Measurements from ENCODE around the gene MIOX.

The MIOX gene

GRCh38 chr22:50505276-50505775, 18.7 kb downstream of the MIOX start:
- TF ChIP-seq CTCF (IDR thresholded peaks at IDR 0.05; ENCODE audit: insufficient read depth, low read length, poor library complexity, severe bottlenecking), result no peak
- H3K36me3 ChIP-seq (ENCODE audit: control insufficient read depth, insufficient read depth, low read length), result peaks cover 20% of the 10 kb centered on the region
- H3K27me3 ChIP-seq (replicated peaks; ENCODE audit: control insufficient read depth, insufficient read depth, low read length), result no peaks in the 10 kb centered on the region
- no peak overlapping the region for H3K4me3 ChIP-seq (replicated peaks; ENCODE audit: low read depth, low read length)
- DNase-seq (ENCODE audit: extremely low read depth, insufficient read length), result no peak

GRCh38 chr22:50505776-50506610, 19.3 kb downstream of the MIOX start:
- Histone ChIP-seq H3K27me3 (replicated peaks; ENCODE audit: control insufficient read depth, insufficient read depth, low read length) (no peaks in the 10 kb centered on the region), H3K4me3 (replicated peaks; ENCODE audit: low read depth, low read length) (peak overlapping the region; percentile 96), H3K36me3 (ENCODE audit: control insufficient read depth, insufficient read depth, low read length) (peaks cover 20% of the 10 kb centered on the region)
- no peak for TF ChIP-seq CTCF (IDR thresholded peaks at IDR 0.05; ENCODE audit: insufficient read depth, low read length, poor library complexity, severe bottlenecking)
- no peak for DNase-seq (ENCODE audit: extremely low read depth, insufficient read length)

- TF ChIP-seq CTCF (IDR thresholded peaks at IDR 0.05; ENCODE audit: insufficient read depth, low read length, poor library complexity, severe bottlenecking), result no peak
- Histone ChIP-seq H3K4me3 (replicated peaks; ENCODE audit: low read depth, low read length) (peak overlapping the region; percentile 96), H3K36me3 (ENCODE audit: control insufficient read depth, insufficient read depth, low read length) (peaks cover 20% of the 10 kb centered on the region), H3K27me3 (replicated peaks; ENCODE audit: control insufficient read depth, insufficient read depth, low read length) (no peaks in the 10 kb centered on the region)
- no peak for DNase-seq (ENCODE audit: extremely low read depth, insufficient read length)
Observed at GRCh38 chr22:50506611-50507420, 20.2 kb downstream of the MIOX start.

GRCh38 chr22:50507421-50507990, 20.8 kb downstream of the MIOX start, which contains the start of gene LMF2:
TSS of gene LMF2 (minus strand) at chr22:50507702. CDS start at chr22:50507675, 27 bp downstream.
- Histone ChIP-seq H3K4me3 (replicated peaks; ENCODE audit: low read depth, low read length) (peak within 1 kb of the TSS; percentile 98), H3K27me3 (replicated peaks; ENCODE audit: control insufficient read depth, insufficient read depth, low read length) (no peaks in the 10 kb centered on the region), H3K36me3 (ENCODE audit: control insufficient read depth, insufficient read depth, low read length) (peaks cover 19% of the 10 kb centered on the region)
- peak; percentile 86 for DNase-seq (ENCODE audit: extremely low read depth, insufficient read length)
- no peak for TF ChIP-seq CTCF (IDR thresholded peaks at IDR 0.05; ENCODE audit: insufficient read depth, low read length, poor library complexity, severe bottlenecking)

GRCh38 chr22:50507991-50508884, 21.6 kb downstream of the MIOX start, which contains the start of gene NCAPH2:
TSS of gene NCAPH2 (plus strand) at chr22:50508224. CDS start at chr22:50508338, 114 bp downstream.
- peak; percentile 95 for DNase-seq (ENCODE audit: extremely low read depth, insufficient read length)
- H3K4me3 ChIP-seq (replicated peaks; ENCODE audit: low read depth, low read length), result peak within 1 kb of the TSS; percentile 98
- TF ChIP-seq CTCF (IDR thresholded peaks at IDR 0.05; ENCODE audit: insufficient read depth, low read length, poor library complexity, severe bottlenecking), result peak; percentile 13
- no peaks in the 10 kb centered on the region for H3K27me3 ChIP-seq (replicated peaks; ENCODE audit: control insufficient read depth, insufficient read depth, low read length)
- peaks cover 14% of the 10 kb centered on the region for H3K36me3 ChIP-seq (ENCODE audit: control insufficient read depth, insufficient read depth, low read length)

Data from GM06990 (cell line).